Retinal pigment epithelial cell (primary cell): ENCODE results near the gene MTA3.
A peak's percentile ranks its signal among the peaks of the same experiment; 100 is the strongest.

ENCODE experiments used
- DNase-seq: peaks from one replicate; pipeline ENCODE4 v3.0.0-alpha.2; 2010; ENCODE audit warnings: low read depth
- H3K4me3 ChIP-seq: 2 replicates; pipeline ENCODE4 v1.5.1; 2011; ENCODE audit warnings: mild to moderate bottlenecking, low read length, control low read depth, moderate library complexity
- CTCF ChIP-seq: conservative IDR thresholded peaks from 2 replicates; pipeline ENCODE4 v1.5.1; 2011; ENCODE audit warnings: low read depth, low read length, control low read depth, inconsistent platforms

The MTA3 gene

GRCh38 chr2:42787424-42787787 lies 219.0 kb downstream of the MTA3 start:
- no peak for TF ChIP-seq CTCF
- no peak for DNase-seq
- H3K4me3 ChIP-seq, result no peak overlapping the region

- H3K4me3 ChIP-seq, result no peak overlapping the region
- no peak for DNase-seq
- TF ChIP-seq CTCF, result no peak
Observed at GRCh38 chr2:42787788-42788477, 219.5 kb downstream of the MTA3 start.

- no peak overlapping the region for H3K4me3 ChIP-seq
- DNase-seq, result no peak
- TF ChIP-seq CTCF, result no peak
Observed at GRCh38 chr2:42788478-42788793, 220.0 kb downstream of the MTA3 start.

- H3K4me3 ChIP-seq, result no peak overlapping the region
- DNase-seq, result no peak
- TF ChIP-seq CTCF, result no peak
Observed at GRCh38 chr2:42788882-42789281, 220.4 kb downstream of the MTA3 start.

GRCh38 chr2:42789751-42790150 lies 221.3 kb downstream of the MTA3 start:
- no peak overlapping the region for H3K4me3 ChIP-seq
- no peak for TF ChIP-seq CTCF
- DNase-seq, result no peak

GRCh38 chr2:42791606-42792005 lies 223.2 kb downstream of the MTA3 start:
- no peak for DNase-seq
- peak overlapping the region; percentile 52 for H3K4me3 ChIP-seq
- TF ChIP-seq CTCF, result no peak

GRCh38 chr2:42792087-42792582 lies 223.7 kb downstream of the MTA3 start:
- no peak for TF ChIP-seq CTCF
- H3K4me3 ChIP-seq, result peak overlapping the region; percentile 52
- DNase-seq, result no peak
